NCI-H146 (cell line): ENCODE measurements around the gene ATF5.
"Not testable (repeated sequence)": the region's sequence is repeated elsewhere in the genome, so short reads cannot be mapped to it uniquely, and the experiment has no call there.

ENCODE experiments used
- DNase-seq: peaks from one replicate; lab custom pipeline; 2025; lab: John Stamatoyannopoulos, UW

ATF5 gene

DNA sequence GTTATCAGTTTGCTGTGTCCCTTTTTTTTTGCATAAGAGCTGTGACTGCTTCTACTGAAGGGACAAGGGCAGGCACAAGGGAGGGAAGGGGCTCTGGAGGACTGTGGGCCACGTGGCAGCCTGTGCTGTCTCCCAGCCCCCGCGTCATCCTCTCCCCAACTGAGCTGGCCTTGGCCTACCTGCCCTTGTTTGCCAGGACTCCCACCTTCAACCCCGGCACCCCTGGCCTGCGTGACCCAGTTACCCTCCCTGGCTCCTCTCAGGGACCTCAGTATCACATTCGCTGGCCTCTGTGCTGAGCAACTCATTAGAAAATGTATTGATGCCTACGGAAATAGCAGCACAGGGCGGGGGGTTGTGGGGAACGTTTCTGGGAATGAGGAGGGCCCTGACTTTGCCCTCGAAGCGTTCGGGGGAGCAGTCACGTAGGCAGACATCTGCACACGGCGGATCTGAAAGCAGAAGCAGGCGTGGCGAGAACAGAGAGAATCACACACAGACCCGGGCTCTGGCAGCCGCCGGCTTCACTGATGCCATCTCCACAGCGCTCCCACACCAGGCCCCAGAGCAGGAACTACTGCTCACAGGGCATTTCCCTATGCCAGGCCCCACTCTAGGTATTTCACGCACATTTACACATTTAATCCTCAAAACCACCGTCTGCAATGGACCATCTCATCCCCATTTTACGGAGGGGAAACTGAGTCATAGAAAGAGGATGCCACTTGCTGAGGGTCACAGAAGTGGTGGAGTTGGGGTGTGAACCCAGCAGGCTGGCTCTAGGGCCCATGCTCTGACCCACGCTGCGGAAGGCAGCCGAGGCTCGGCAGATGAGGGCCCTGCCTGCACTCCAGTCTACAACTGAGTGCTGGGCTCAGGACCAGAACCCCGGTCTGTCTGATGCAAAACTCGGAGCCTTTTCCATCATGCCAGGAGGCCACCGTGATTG, 5.7 kb upstream of the ATF5 start:
- no peak for DNase-seq

DNA sequence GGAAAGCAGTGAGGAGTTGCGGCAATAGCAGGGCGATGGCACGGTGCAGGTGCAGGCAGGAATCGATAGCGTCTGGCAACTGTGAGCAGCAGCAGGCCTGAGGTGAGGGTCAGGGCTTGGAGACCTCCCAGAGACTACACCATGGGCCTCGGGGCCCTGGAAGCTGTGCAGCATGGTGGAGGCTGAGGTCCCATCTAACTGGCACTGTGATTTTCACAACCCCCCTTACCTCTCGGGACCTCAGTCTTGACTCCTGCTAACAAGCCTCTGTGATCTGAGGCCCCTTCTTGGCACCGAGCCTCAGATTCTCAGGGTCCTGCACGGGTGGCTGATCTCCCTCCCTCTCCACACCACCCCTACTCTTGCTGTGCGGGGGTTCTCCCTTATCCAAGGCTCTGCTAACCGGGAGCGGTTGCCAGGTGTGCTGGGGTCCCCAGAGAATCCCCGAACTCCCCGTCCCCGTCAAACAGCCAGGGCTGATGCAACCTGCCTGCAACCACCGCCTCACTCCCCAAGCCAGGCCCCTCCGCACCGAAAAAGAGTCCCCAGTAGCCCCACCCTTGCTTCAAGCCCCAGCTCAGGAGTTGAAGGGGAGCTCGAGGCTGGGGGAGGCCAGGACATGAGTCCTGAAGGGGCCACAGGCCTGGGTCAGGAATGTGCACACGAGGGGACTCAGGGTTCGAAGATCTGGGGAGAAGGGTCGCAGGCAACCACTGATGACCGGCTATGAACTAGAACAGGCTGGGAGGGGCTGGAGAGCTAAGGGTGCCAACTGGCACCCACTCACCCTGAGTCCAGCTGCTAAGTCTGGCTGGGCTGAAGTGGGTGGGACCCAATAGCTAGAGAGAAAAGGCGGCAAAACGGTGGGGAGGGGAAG, 4.8 kb upstream of the ATF5 start:
- no peak for DNase-seq

DNA sequence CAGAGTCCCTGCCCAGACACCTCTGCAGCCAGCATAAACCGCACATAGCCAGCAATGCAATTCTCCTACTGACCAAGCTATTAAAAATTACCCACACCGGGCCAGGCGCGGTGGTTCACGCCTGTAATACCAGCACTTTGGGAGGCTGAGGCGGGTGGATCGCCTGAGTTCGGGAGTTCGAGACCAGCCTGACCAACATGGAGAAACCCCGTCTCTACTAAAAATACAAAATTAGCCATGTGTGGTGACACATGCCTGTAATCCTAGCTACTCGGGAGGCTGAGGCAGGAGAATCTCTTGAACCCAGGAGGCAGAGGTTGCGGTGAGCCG, 4.2 kb upstream of the ATF5 start:
- DNase-seq = not testable (repeated sequence)

DNA sequence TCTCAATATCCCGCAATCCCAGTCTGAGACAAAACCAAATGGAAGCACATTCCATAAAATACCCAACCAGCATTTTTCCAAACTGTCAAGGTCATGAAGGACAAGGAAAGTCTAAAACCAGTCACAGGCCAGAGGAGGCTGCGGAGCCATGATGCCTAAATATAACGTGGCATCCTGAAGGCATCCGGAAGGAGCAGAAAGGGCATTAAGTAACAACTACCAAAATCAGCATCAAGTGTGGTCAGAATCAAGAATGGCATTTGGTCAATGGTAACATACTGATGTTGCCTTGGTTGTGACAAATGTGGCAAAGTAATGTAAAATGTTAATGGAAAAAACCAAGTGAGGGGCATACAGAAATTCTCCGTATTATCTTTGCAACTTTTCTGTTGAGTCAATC, 3.5 kb upstream of the ATF5 start:
- no peak for DNase-seq

DNA sequence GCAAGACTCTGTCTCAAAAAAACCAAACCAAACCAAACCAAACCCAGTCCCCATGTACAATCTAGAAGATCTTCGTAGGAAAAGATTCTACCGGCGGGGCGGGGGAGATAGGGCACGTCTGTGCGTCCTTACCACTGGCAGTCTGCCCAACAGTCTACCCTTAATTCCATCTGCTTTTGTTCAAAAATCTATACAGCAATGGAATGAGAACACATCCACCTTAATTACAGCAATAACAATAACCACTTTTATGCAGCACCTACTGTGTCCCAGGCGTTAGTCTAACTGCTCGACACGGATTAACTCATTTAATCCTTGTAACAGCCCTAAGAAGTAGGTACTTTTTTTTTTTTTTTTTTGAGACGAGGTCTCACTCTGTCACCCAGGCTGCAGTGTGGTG, 2.5 kb upstream of the ATF5 start:
- DNase-seq = no peak

DNA sequence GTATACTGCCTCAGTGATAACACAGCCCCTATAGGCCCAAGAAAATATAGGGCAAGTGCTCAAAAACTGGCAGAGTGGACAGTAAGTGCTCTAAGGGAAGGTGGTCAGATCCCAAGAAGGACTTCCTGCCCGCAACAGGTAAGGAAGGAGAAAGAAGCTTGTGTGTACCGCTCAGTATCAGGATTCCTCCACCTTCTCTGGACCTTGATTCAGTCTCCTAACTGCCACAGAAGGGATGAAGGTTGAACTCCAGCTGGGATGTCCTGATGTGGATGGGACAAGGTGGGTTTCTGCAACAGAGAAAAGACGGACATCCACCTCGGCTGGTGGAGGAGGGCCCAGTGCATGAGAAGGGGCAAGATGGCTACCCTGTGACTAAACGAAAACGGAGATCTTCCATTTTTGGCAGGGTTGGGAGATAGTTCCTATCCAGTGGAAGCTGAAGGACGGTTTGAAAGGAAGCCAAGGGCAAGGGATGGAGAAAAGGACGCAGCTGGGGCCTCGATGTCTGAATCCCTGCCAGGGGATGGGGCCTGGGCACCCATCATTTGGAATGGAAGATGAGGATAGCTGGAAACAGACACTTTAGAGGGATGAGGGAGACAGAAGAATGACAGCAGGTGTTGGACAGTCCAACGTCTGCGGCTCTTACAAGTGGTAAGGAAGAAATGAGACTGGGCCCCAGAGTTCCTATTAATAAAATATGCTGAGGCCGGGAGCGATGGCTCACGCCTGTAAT, 1.3 kb upstream of the ATF5 start:
- no peak for DNase-seq

DNA sequence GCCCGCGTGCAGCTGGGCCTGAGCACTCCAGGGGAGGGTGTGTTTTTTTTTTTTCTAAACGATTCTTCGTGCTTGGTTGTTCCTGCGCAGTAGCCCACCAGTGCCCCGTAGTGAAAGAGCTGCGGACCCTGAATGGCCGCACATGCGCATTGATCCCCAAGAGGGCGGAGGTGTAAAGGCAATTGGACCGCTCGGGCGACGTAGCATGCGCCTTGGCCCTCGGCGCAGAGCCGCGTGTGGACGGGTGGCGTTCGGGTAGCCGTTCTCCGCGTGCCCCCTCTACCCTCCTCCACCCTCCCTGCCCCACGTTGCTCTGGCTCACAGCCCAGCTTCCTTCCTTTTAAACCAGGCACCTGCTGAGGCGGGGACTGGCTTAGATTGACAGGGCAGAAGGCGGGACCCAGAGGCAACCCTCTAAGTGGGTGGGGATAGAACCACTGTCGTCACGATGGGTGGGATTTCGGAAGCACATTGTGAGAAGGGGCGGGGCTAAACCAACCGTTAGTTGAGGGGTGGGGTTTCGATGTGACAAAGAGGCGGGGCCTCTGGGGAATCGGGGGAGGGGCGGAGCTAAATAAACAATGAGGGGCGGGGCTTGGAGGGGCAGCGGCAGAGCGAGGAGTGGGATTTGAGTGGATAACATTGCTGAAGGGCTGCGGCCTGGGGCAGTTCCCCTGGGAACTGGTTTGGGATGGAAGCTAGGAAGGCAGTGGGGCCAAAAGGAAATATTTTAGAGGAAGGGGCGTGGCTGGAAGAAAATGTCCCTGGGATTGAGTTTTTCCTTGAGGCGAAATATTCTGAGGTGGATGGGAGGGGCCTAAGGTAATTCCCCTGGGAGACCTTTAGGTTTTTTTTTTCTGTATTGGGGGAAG, 842 bp downstream of the ATF5 start:
- DNase-seq = peak; percentile 99

DNA sequence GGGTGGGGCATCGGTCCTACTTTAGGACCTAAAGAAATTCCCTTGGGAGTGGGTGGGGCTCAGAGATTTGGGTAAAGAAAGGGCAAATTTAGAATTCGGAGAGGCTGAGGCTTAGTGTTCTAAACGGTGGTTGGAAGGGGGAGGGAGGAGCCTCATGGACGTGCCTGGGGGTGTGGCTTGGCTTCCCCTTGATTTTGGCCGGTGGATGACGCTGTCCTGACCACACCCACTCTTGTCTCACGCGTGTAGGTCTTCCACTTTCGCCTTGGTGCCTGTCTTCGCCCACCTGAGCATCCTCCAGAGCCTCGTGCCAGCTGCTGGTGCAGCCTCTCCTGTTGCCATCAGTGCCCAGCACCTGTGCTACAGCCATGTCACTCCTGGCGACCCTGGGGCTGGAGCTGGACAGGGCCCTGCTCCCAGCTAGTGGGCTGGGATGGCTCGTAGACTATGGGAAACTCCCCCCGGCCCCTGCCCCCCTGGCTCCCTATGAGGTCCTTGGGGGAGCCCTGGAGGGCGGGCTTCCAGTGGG, 1.5 kb downstream of the ATF5 start:
- no peak for DNase-seq

DNA sequence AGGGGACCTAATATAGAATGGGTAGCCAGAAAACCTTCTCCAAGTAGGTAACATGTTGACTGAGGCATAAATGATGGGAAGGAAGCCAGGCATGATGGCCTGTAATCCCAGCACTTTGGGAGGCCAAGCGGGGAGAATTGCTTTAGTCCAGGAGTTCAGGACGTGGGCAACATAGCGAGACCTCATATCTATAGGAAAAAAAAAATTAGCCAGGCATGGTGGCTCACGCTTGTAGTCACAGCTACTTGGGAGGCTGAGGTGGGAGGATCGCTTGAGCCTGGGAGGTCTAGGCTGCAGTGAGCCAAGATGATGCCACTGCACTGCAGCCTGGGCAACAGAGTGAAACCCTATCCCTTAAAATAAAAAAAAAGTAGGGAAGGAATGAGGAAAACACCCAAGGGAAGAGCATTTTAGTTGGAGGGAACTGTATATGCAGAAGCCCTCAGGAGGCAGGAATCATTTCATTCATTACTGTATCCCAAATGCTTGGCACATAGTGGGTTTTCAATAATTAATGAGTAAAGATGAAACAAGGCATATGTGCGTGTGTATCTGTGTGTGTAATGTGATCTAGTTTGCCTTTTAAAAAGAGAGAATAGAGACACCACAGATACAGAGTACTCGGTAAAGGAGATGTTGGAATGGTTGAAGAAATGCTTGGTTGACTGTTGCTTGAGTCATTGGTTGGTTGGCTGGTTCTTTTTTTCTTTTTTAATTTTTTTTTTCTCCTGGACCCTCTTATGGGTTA, 2.5 kb downstream of the ATF5 start:
- no peak for DNase-seq

DNA sequence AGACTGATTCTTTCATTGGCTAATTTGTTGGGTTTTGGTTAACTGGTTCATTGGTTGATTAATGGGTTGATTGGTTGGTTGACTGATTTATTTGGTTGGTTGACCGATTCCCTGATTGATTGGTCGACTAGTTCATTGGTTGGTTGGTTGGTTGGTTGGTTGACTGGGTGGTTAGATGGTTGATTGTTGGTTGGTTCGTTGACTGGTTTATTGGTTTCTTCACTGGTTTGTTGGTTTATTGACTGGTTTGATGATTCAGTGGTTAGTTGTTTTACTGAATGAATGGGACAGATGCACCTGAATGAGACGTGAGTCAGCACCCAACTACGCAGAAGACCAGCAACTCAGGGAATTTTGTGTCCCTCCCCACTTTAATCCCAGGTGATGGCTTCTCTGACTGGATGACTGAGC, 3.0 kb downstream of the ATF5 start:
- DNase-seq = no peak

DNA sequence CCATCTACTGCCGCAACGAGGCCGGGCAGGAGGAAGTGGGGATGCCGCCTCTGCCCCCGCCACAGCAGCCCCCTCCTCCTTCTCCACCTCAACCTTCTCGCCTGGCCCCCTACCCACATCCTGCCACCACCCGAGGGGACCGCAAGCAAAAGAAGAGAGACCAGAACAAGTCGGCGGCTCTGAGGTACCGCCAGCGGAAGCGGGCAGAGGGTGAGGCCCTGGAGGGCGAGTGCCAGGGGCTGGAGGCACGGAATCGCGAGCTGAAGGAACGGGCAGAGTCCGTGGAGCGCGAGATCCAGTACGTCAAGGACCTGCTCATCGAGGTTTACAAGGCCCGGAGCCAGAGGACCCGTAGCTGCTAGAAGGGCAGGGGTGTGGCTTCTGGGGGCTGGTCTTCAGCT, 3.7 kb downstream of the ATF5 start:
- no peak for DNase-seq

DNA sequence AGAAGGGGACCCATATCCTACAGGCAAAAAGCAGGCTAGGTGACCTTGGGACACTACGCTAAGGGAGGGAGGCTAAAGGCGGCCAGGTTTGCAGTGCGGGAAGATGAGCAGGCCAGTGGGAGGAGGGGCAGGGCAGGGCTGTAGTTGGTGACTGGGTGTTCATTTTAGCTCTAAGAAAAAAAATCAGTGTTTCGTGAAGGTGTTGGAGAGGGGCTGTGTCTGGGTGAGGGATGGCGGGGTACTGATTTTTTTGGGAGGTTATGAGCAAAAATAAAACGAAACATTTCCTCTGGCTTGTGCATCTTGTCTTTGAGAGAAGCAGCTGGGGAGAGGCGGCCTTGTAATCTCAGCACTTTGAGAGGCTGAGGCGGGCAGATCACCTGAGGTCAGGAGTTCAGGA, 4.6 kb downstream of the ATF5 start:
- DNase-seq = no peak

DNA sequence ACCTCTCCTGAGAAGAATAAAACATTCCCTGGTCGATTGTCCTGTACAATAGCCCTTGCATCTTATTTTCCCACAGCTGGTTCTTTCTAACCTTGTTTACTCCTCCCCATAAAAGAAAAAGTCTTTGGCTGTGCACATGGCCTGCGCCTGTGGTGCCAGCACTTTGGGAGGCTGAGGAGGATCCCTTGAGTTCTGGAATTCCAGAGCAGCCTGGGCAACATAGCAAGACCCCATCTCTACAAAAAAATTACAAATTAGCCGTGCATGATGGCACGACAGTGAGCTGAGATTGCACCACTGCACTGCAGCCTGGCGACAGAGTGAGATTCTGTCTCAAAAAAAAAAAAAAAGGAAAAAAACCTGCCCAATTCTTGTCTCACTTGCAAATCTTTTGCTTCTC, 7.5 kb downstream of the ATF5 start:
- DNase-seq = no peak

DNA sequence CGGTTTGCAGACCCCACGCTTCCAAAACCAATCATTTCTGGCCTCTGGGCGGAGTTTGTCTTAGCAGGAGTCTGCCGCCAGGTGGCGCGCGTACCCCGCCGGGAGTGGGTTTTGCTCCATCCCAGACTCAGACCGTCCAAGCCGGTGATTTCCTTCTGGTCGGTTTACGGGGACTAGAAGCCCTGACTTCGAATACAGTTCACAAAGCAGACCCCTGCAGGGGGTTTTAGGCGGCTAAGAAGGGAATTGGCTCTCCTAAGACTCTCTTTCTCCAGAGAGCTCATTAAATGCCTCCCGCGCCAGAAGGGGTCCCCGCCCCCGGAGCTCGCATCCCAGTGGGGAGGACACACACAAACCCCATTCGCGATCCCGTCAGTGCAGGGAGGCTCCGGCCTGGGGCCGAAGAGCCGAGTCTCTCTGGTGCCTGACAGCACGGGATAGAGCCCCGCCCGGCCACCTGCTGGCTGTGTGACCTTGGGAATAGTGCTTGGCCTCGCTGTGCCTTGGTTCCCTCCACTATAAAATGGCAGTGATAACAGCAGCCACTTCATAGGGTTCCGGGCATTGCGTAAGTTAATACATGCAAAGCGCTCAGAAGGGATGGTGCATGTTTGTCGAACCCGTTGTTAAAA, 8.9 kb downstream of the ATF5 start:
- peak; percentile 80 for DNase-seq

DNA sequence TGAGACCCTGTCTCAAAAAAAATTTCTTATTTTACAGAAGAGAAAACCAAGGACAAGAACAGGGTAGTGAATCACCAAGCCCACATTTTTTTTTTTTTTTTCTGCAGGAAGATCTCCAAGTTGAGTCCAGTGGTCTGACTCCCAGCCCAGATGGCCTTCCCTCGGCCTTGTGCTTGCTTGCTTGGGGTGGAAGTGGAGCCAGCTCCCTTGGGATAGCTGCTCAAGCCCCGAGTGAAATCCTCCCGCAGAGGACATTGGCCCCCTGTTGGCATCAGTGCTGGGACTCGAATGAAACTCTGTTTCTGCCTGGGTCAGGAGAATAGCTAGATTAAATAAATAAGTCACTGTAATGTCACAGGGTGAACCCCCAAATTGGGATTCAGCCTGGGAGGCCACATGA, 9.7 kb downstream of the ATF5 start:
- no peak for DNase-seq

DNA sequence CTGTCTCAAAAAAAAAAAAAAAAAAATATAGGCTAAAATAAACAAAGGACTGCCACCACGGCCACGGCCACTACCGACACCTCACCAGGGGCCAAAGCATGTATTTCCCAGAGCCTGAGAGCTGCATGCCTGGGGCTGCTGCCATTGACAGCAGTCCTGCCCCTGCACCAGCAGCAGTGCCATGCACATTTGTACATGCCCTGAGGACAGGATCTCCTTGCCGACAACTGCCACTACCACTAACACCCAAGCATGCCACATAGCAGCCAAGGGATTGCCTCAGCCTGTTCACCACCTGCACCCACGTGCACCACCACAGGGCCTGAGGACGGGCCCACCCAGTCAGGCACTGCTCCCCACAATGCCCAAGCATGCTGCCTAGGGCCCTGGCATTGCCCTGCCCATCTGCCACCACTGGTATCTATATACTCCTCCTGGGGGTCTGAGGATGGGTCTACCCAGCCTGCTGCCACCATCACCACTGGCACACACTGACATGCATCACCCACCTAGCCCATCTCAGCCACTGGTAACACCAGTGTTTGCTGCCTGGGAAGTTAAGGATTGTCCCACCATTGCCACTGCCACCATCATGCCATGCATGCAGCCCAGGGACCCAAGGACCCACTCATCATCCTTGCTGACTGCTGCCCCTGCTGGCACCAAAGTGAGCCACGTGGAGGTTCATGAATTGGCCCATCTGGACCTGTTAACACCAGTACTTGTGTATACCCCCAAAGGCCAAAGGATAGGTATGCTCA, 10.9 kb downstream of the ATF5 start:
- DNase-seq = no peak

DNA sequence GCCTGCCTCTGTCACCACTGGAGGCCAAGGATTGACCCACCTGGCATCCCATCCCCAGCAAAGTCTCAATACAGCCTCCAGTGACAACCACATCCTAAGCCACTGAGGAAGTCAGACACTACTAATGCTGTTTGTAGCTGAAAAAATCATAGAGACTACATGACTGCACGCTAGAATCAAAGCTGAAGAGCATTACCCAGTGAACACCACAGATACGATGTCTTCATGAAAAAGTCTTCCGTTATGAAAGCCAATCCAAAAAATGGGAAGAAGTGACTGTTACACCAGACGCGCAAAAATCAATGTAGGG, 11.4 kb downstream of the ATF5 start:
- DNase-seq = no peak

DNA sequence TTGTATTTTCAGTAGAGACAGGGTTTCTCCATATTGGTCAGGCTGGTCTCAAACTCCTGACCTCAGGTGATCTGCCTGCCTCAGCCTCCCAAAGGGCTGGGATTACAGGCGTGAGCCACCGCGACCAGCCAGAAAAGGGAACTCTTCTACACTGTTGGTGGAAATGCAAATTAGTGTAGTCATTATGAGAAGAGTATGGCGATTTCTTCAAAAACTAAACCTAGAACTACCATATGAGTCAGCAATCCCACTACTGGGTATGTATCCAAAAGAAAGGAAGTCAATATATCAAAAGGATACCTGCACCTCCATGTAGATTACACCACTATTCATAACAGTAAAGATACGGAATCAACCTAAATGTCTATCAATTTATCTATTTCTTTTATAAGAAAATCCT, 15.6 kb downstream of the ATF5 start:
- not testable (repeated sequence) for DNase-seq

DNA sequence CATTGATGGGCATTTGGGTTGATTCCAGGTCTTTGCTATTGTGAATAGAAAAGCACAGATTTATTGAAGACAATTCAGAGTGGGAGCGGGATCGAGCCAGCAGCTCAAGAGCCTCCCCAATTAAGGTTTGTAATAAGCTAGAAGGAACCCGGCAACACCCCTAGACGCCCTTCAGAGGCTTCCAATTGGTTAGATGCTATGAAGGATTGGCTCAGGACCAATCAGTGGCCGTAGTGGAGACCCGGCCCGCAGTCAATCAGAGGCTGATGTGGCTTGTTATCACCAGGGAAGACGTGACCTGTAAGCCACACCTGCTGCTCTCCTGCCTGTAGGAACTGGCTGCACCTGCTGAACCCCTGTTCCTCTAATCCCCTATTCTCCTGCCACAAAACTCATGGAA, 17.4 kb downstream of the ATF5 start:
- DNase-seq = peak; percentile 39
